Keratinocyte (primary cell): Measurements from ENCODE around the gene OR10P1. TPM values are rescaled to one million over a fixed set of nuclear protein-coding genes. Genes with fewer than 3 reads are reported as not detected.

ENCODE experiments used
- DNase-seq: peaks from one replicate; pipeline ENCODE4 v3.0.0-alpha.2; 2011; ENCODE audit warnings: low read depth, missing footprints, low spot score
- FAIRE-seq: peaks from 2 replicates; lab custom pipeline; 2011; peaks lifted over from hg19 to GRCh38; lab: Jason Lieb, UNC
- H2AFZ ChIP-seq: 2 replicates; pipeline ENCODE4 v1.6.0; 2012; ENCODE audit warnings: low read length, control low read depth, inconsistent platforms; ENCODE audit not compliant: control insufficient read depth
- H3K27ac ChIP-seq: 2 replicates; pipeline ENCODE4 v1.5.1; 2011; ENCODE audit warnings: low read length; ENCODE audit not compliant: control insufficient read depth, insufficient read depth
- H3K27me3 ChIP-seq: 3 replicates; pipeline ENCODE4 v1.6.0; 2011; ENCODE audit warnings: low read length; ENCODE audit not compliant: control insufficient read depth, insufficient read depth; ENCODE audit errors: extremely low read depth
- H3K36me3 ChIP-seq, 2 experiments: 2 replicates in 1 of 2; 3 replicates in 1 of 2; pipeline ENCODE4 v1.5.1; 2011; ENCODE audit warnings: low read length in 2 of 2, mild to moderate bottlenecking in 1 of 2; ENCODE audit not compliant: control insufficient read depth in 2 of 2, insufficient read depth in 2 of 2; ENCODE audit errors: extremely low read depth in 1 of 2
- H3K4me1 ChIP-seq: 3 replicates; pipeline ENCODE4 v1.5.1; 2011; ENCODE audit warnings: low read length; ENCODE audit not compliant: control insufficient read depth, insufficient read depth; ENCODE audit errors: extremely low read depth
- H3K4me2 ChIP-seq: 3 replicates; pipeline ENCODE4 v1.6.0; 2011; ENCODE audit warnings: low read depth, low read length; ENCODE audit not compliant: control insufficient read depth, insufficient read depth; ENCODE audit errors: extremely low read depth
- H3K4me3 ChIP-seq, 3 experiments: fragments of 200-600 bp in 1 of 3; sonication (generic) in 1 of 3; 2 replicates in 2 of 3; 3 replicates in 1 of 3; pipeline ENCODE4 v1.5.1; 2011 to 2016; ENCODE audit warnings: low read length in 3 of 3, mild to moderate bottlenecking in 3 of 3, control low read depth in 2 of 3, inconsistent platforms in 1 of 3, low read depth in 1 of 3, mixed read lengths in 1 of 3, mixed run types in 1 of 3, moderate library complexity in 1 of 3; ENCODE audit not compliant: control insufficient read depth in 2 of 3, insufficient read depth in 2 of 3; ENCODE audit errors: extremely low read depth in 1 of 3
- H3K79me2 ChIP-seq: 2 replicates; pipeline ENCODE4 v1.6.0; 2012; ENCODE audit warnings: low read length; ENCODE audit not compliant: control insufficient read depth, insufficient read depth
- H3K9ac ChIP-seq: 3 replicates; pipeline ENCODE4 v1.6.0; 2011; ENCODE audit warnings: low read length; ENCODE audit not compliant: control insufficient read depth, insufficient read depth; ENCODE audit errors: extremely low read depth
- H3K9me1 ChIP-seq: 3 replicates; pipeline ENCODE4 v1.6.0; 2011; ENCODE audit warnings: low read length; ENCODE audit not compliant: control insufficient read depth, insufficient read depth; ENCODE audit errors: extremely low read depth
- H3K9me3 ChIP-seq: 2 replicates; pipeline ENCODE4 v1.5.1; 2012; ENCODE audit warnings: low read depth, low read length; ENCODE audit not compliant: control insufficient read depth
- H4K20me1 ChIP-seq: 3 replicates; pipeline ENCODE4 v1.6.0; 2011; ENCODE audit warnings: low read length; ENCODE audit not compliant: control insufficient read depth, insufficient read depth; ENCODE audit errors: extremely low read depth
- CTCF ChIP-seq, 3 experiments: IDR thresholded peaks in 1 of 3; conservative IDR thresholded peaks in 1 of 3; optimal IDR thresholded peaks in 1 of 3; 2 replicates in 2 of 3; 3 replicates in 1 of 3; pipeline versions ENCODE3 to v1.5.1; 2011; ENCODE audit warnings: low read length in 3 of 3, mild to moderate bottlenecking in 3 of 3, moderate library complexity in 2 of 3, control low read depth in 1 of 3, inconsistent platforms in 1 of 3; ENCODE audit not compliant: insufficient read depth in 2 of 3; ENCODE audit errors: extremely low read depth in 1 of 3
- EZH2 ChIP-seq: IDR thresholded peaks from one replicate; pipeline ENCODE4 v1.6.1; 2012; ENCODE audit warnings: inconsistent platforms, mild to moderate bottlenecking, low read length, moderate library complexity
- dilution Hi-C: fragments of 300-500 bp; cut with MboI; formaldehyde crosslinking; loops from one replicate; pipeline ENCODE4 v1.7.0; 2020; ENCODE audit warnings: low sequenced_read_pairs; ENCODE audit not compliant: extremely low pct_ligation_motif_present
- polyA plus RNA-seq, 5 experiments: library from polyadenylated mRNA; depleted of rRNA in 3 of 5; stranded (reverse) in 3 of 5; stranded (forward) in 1 of 5; unstranded in 1 of 5; fragments of >200 nt; gene quantifications; 1 replicate in 1 of 5; 2 replicates in 3 of 5; 3 replicates in 1 of 5; pipeline versions ENCODE4 v1.2.1 to v1.2.3, GENCODE V29; 2011 to 2012; ENCODE audit warnings: missing spikeins in 2 of 5, low read depth in 1 of 5, low replicate concordance in 1 of 5
- small RNA-seq, 3 experiments: library from RNA; depleted of rRNA; stranded (forward); fragments of <200 nt; gene quantifications; one replicate each; pipeline ENCODE3, GENCODE V24; 2012; ENCODE audit warnings: low read depth in 3 of 3, low replicate concordance in 1 of 3; ENCODE audit not compliant: insufficient read length in 3 of 3

OR10P1 gene
- polyA plus RNA-seq, 1 donor (not counting 4 experiments of a cell fraction or from before 2014, with no cell fraction given), result not detected

DNA sequence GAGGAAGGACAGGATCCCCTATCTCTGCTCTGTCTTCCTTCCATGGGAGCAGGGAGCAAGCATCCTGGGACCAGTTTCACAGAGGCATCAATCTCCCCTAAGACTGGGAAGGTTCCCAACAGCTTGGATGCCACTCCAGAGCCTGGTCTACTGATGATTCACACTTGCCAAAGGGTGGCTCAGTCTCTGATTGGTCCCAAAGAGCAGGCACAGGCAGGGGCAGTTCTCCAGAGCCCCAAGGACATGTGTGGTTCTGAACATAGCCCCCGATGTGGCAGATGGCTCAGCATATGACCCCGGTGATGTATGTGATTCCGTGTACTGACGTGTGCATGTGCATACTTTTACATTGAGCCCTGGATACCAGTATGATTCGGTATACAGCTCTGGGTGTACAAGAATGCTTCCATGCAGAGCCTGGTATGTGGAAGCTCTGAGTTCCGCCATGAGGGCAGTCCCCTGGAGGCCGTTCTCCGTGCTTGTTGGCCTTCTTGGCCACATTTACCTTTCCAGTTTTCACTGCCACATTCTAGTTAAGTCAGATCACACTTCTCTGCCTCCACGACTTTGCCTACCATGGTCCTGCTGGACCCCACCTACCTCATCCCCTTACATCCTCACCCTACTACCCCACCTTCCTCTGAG lies 49.8 kb downstream of the OR10P1 start:
- Histone ChIP-seq H3K9me1 (no peaks in the 10 kb centered on the region), H3K27ac (no peak overlapping the region), H3K4me2 (no peak overlapping the region), H3K27me3 (peaks cover 8% of the 10 kb centered on the region), H3K79me2 (no peaks in the 10 kb centered on the region), H4K20me1 (no peaks in the 10 kb centered on the region), H3K9me3 (no peaks in the 10 kb centered on the region), H3K9ac (no peak overlapping the region), H3K4me1 (no peaks in the 10 kb centered on the region), H3K4me3 (no peak overlapping the region), H3K36me3 (no peaks in the 10 kb centered on the region), H2AFZ (no peak overlapping the region)
- TF ChIP-seq CTCF (optimal IDR thresholded peaks at IDR 0.05 in 1 of 3, IDR thresholded peaks at IDR 0.05 in 1 of 3, conservative IDR thresholded peaks at IDR 0.05 in 1 of 3; ENCODE audit: extremely low read depth in 1 of 3, insufficient read depth in 2 of 3, low read length in 3 of 3) (no peak), EZH2 (no peak)
- FAIRE-seq (no peak), DNase-seq (no peak)
- dilution Hi-C loops, result loop anchor here (5.0 kb wide), 1 partner anchor 36 kb away; the partner anchor contains the start of gene RDH5

Small RNA genes lying within 50 kb of the gene (small RNA-seq; reads per million reads assigned to genes)
- 0 reads per million in 3 experiments for gene AC009779.5

Other genes with a start within 250 kb of the OR10P1 start
- not detected in 3 replicates for gene OR6C65, start 236.4 kb upstream of the OR10P1 start, polyA plus RNA-seq
- not detected in 3 replicates for gene OR6C76, start 210.6 kb upstream of the OR10P1 start, polyA plus RNA-seq
- not detected in 3 replicates for gene OR6C2, start 192.8 kb upstream of the OR10P1 start, polyA plus RNA-seq
- gene OR6C70, start 166.8 kb upstream of the OR10P1 start, polyA plus RNA-seq, result not detected in 3 replicates
- not detected in 3 replicates for gene OR6C68, start 144.5 kb upstream of the OR10P1 start, polyA plus RNA-seq
- gene OR6C4, start 87.3 kb upstream of the OR10P1 start, polyA plus RNA-seq, result not detected in 3 replicates
- gene OR2AP1, start 64.4 kb upstream of the OR10P1 start, polyA plus RNA-seq, result not detected in 3 replicates
- gene ITGA7, start 71.0 kb downstream of the OR10P1 start, polyA plus RNA-seq, result 0.04 to 0.19 TPM (median 0.07 TPM) in 3 replicates
- gene BLOC1S1, start 79.2 kb downstream of the OR10P1 start, polyA plus RNA-seq, result 53.1 to 68.2 TPM (median 62.5 TPM) in 3 replicates
- gene RDH5, start 83.5 kb downstream of the OR10P1 start, polyA plus RNA-seq, result 0.67 to 1.2 TPM (median 0.77 TPM) in 3 replicates
- gene CD63, start 92.1 kb downstream of the OR10P1 start, polyA plus RNA-seq, result 517 to 917 TPM (median 749 TPM) in 3 replicates
- 2.5 to 6.2 TPM (median 2.7 TPM) in 3 replicates for gene GDF11, start 106.2 kb downstream of the OR10P1 start, polyA plus RNA-seq
- gene SARNP, start 180.8 kb downstream of the OR10P1 start, polyA plus RNA-seq, result 117 to 168 TPM (median 119 TPM) in 3 replicates
- gene ORMDL2, start 181.1 kb downstream of the OR10P1 start, polyA plus RNA-seq, result 108 to 129 TPM (median 114 TPM) in 3 replicates
- 6.1 to 8.5 TPM (median 7.7 TPM) in 3 replicates for gene DNAJC14, start 192.7 kb downstream of the OR10P1 start, polyA plus RNA-seq
- gene MMP19, start 206.0 kb downstream of the OR10P1 start, polyA plus RNA-seq, result 2.2 to 4.1 TPM (median 2.7 TPM) in 3 replicates